Panc1 (cell line): ENCODE data around the gene KIR2DL1. TPM values are rescaled to one million over a fixed set of nuclear protein-coding genes. Genes with fewer than 3 reads are reported as not detected.
"Not testable (repeated sequence)": the region's sequence is repeated elsewhere in the genome, so short reads cannot be mapped to it uniquely, and the experiment has no call there.

Source experiments
- ATAC-seq: fragments of 200-7000 bp; cut with Tn5 transposase; 2 replicates; pipeline ENCODE4 v1.9.1; 2020; ENCODE audit warnings: mild to moderate bottlenecking, moderate library complexity
- BruUV-seq: library from RNA; stranded (reverse); fragments of 400-500 nt; replicated peaks from 2 replicates; lab custom pipeline; 2021; lab: Mats Ljungman, UMichigan
- CTCF ChIA-PET: fragments of 300-600 bp; sonication (Branson Sonifier 250); formaldehyde crosslinking; loops from one replicate; lab custom pipeline; 2022; ENCODE audit warnings: antibody characterized with exemption; lab: Charles Lee
- POLR2A ChIA-PET: fragments of 300-600 bp; sonication (Branson Sonifier 250); formaldehyde crosslinking; loops from one replicate; lab custom pipeline; 2022; ENCODE audit warnings: antibody characterized with exemption; lab: Charles Lee
- DNase-seq: peaks from one replicate; pipeline ENCODE4 v3.0.0-alpha.2; 2010; ENCODE audit warnings: low read depth, low spot score
- H3K27ac ChIP-seq: 2 replicates; pipeline ENCODE4 v1.5.1; 2011; ENCODE audit warnings: mild to moderate bottlenecking, low read length, inconsistent platforms
- H3K27me3 ChIP-seq: fragments of 200-500 bp; sonication (Bioruptor generic); 2 replicates; pipeline ENCODE4 v1.6.0; 2014; ENCODE audit warnings: low read length, inconsistent platforms; ENCODE audit not compliant: control insufficient read depth, insufficient read depth
- H3K36me3 ChIP-seq: fragments of 200-500 bp; sonication (Bioruptor generic); 2 replicates; pipeline ENCODE4 v1.5.1; 2014; ENCODE audit warnings: inconsistent platforms, mild to moderate bottlenecking, low read length, moderate library complexity; ENCODE audit not compliant: control insufficient read depth, insufficient read depth
- H3K4me1 ChIP-seq: 2 replicates; pipeline ENCODE4 v1.5.1; 2011; ENCODE audit warnings: inconsistent platforms, mild to moderate bottlenecking, low read length, moderate library complexity; ENCODE audit not compliant: control insufficient read depth, insufficient read depth
- H3K4me3 ChIP-seq, 2 experiments: 2 replicates each; pipeline ENCODE4 v1.5.1; 2011 to 2012; ENCODE audit warnings: low read depth in 2 of 2, low read length in 2 of 2, mild to moderate bottlenecking in 2 of 2, inconsistent platforms in 1 of 2, moderate library complexity in 1 of 2
- H3K9me3 ChIP-seq: fragments of 200-500 bp; sonication (Bioruptor generic); 2 replicates; pipeline ENCODE4 v1.5.1; 2014; ENCODE audit warnings: low read depth, mild to moderate bottlenecking, inconsistent platforms, low read length, moderate library complexity; ENCODE audit not compliant: control insufficient read depth, insufficient read depth
- in situ Hi-C: cut with HindIII; loops from 2 replicates; pipeline ENCODE4 v1.10.0; 2016; ENCODE audit warnings: low sequenced_read_pairs, low pct_unique_long_range_greater_than_20kb
- intact Hi-C: fragments of 100-400 bp; cut with micrococcal nuclease; formaldehyde crosslinking; loops from one replicate; pipeline ENCODE4 v1.10.0; 2022; ENCODE audit not compliant: unreplicated experiment
- total RNA-seq: library from RNA; stranded (reverse); gene quantifications from one replicate; pipeline ENCODE4 v1.2.1, GENCODE V29; 2021; ENCODE audit not compliant: unreplicated experiment

KIR2DL1 gene
- total RNA-seq, 1 experiment from 2014 or later, result not detected

DNA sequence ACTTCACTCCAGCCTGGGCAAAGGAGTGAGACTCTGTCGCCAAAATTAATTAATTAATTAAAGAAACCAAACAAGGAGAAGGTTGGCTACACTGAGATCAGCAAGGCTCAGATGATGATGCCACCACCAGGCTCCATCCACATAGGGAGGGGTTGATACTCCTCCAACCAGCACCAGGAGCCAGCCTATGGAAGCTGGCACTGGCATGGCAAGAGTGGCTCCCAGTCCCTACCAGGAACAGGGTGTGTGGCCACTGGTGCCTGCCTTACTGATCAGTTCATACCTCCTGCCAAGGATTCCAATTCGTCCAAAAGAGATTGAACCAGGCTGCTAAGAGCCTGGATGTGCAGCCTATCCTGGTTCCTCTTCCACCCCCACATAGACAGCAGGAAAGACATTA is 3.1 kb downstream of the KIR2DL1 start:
- CTCF ChIA-PET, H3K4me1 ChIP-seq, ATAC-seq, H3K4me3 ChIP-seq, H3K36me3 ChIP-seq, POLR2A ChIA-PET, BruUV-seq, in situ Hi-C loops, H3K27me3 ChIP-seq, H3K27ac ChIP-seq, DNase-seq, H3K9me3 ChIP-seq: not testable (repeated sequence)
- intact Hi-C loops, result loop anchor here (5.0 kb wide), 2 partner anchors 60 to 75 kb away; partner anchors contain the start of gene KIR2DS4

DNA sequence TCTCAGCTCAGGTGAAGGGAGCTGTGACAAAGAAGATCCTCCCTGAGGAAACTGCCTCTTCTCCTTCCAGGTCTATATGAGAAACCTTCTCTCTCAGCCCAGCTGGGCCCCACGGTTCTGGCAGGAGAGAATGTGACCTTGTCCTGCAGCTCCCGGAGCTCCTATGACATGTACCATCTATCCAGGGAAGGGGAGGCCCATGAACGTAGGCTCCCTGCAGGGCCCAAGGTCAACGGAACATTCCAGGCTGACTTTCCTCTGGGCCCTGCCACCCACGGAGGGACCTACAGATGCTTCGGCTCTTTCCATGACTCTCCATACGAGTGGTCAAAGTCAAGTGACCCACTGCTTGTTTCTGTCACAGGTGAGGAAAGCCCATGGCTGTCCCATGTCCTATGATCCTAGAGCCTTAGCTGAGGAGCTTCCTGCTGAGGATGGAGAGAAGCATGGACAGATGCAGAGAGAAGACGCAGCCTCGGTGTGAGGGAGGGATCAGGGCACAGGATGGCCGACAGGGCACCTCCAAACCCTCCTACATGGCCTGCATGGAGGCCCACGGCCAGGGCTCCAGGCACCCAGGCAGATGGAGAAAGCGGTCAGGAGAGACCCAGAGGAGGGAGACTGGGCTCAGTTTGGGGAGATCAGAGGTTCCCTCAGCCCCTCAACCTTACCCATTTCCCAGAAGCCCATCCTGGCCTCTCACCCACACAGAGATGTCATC is 5.7 kb downstream of the KIR2DL1 start:
- H3K4me1 ChIP-seq, H3K4me3 ChIP-seq, H3K27ac ChIP-seq, DNase-seq, POLR2A ChIA-PET, intact Hi-C loops, H3K36me3 ChIP-seq, H3K27me3 ChIP-seq, in situ Hi-C loops, CTCF ChIA-PET, BruUV-seq, H3K9me3 ChIP-seq: not testable (repeated sequence)
- peak; percentile 40; the same call in 1 of the 2 replicates for ATAC-seq

DNA sequence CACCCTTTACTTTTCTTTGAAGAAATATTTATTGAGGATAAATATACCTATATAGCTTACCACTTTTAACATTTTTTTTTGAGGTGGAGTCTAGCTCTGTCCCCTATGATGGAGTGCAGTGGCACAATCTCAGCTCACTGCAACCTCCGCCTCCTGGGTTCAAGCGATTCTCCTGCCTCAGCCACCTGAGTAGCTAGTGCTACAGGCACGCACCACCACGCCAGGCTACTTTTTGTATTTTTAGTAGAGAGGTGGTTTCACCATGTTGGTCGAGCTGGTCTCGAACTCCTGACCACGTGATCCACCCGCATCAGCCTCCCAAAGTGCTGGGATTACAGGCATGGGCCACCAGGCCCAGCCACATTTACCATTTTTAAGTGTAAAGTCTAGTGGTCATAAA is 6.2 kb downstream of the KIR2DL1 start:
- ATAC-seq, H3K27ac ChIP-seq, POLR2A ChIA-PET, H3K9me3 ChIP-seq, BruUV-seq, in situ Hi-C loops, intact Hi-C loops, CTCF ChIA-PET, H3K27me3 ChIP-seq, H3K4me3 ChIP-seq, H3K4me1 ChIP-seq, DNase-seq, H3K36me3 ChIP-seq: not testable (repeated sequence)

DNA sequence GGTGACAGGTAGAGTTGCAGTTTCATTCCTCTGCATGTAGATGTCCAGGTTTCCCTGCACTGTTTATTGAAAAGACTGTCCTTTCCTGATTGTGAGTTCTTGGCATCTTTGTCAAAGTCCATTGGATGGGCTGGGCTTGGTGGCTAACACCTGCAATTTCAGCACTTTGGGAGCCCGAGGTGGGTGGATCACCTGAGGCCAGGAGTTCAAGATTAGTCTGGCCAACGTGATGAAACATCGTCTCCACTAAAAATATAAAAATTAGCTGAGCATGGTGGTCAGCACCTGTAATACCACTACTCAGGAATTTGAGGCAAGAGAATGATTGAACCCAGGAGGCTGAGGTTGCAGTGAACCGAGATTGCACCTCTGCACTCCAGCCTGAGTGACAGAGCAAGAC is 8.3 kb downstream of the KIR2DL1 start:
- H3K4me3 ChIP-seq, CTCF ChIA-PET, H3K27me3 ChIP-seq, H3K36me3 ChIP-seq, ATAC-seq, BruUV-seq, H3K4me1 ChIP-seq, in situ Hi-C loops, POLR2A ChIA-PET, DNase-seq, H3K9me3 ChIP-seq, H3K27ac ChIP-seq, intact Hi-C loops: not testable (repeated sequence)

DNA sequence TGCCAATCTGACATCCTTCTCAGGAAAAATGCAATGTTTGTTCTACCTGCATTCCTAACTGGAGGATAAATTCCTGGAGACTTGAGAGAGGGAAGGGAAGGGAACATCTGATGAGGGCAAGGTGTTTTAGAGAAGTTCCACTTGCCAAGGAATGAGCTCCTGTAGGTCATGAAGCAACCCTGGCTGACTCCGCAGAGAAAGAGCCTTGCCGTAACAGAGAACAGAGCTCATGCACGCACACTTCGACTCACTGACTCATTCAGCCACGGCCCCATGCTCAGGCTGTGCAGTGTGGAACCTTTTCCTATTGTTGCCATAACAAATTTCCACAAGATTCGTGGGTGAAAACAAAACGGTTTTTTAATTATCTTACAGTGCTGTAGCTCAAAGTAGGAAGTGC is 9.3 kb downstream of the KIR2DL1 start:
- CTCF ChIA-PET, H3K4me1 ChIP-seq, DNase-seq, H3K27ac ChIP-seq, BruUV-seq, in situ Hi-C loops, intact Hi-C loops, H3K4me3 ChIP-seq, H3K27me3 ChIP-seq, H3K9me3 ChIP-seq, ATAC-seq, H3K36me3 ChIP-seq: not testable (repeated sequence)
- POLR2A ChIA-PET, result interaction anchor here (0.6 kb wide), 1 partner anchor 219 kb away, joined by 18 read pairs; no protein-coding TSS in a partner anchor

DNA sequence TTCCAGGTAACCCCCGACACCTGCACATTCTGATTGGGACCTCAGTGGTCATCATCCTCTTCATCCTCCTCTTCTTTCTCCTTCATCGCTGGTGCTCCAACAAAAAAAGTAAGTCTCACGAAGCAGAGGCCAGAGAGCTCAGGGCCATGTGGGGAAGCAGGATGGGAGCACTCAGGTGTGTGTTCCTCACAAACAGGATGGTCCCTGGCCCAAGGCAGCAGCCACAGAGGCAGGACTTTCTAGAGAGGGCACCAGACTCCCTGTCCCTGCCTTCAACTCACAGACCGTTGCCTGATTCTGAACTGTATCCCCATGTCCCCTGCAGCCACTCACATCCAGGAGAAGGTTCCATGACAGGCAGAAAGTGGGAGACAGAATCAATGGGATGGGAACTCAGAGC is 13.3 kb downstream of the KIR2DL1 start:
- BruUV-seq, CTCF ChIA-PET, H3K4me3 ChIP-seq, intact Hi-C loops, in situ Hi-C loops, H3K27ac ChIP-seq, H3K27me3 ChIP-seq, DNase-seq, ATAC-seq, H3K9me3 ChIP-seq, H3K4me1 ChIP-seq, POLR2A ChIA-PET, H3K36me3 ChIP-seq: not testable (repeated sequence)

DNA sequence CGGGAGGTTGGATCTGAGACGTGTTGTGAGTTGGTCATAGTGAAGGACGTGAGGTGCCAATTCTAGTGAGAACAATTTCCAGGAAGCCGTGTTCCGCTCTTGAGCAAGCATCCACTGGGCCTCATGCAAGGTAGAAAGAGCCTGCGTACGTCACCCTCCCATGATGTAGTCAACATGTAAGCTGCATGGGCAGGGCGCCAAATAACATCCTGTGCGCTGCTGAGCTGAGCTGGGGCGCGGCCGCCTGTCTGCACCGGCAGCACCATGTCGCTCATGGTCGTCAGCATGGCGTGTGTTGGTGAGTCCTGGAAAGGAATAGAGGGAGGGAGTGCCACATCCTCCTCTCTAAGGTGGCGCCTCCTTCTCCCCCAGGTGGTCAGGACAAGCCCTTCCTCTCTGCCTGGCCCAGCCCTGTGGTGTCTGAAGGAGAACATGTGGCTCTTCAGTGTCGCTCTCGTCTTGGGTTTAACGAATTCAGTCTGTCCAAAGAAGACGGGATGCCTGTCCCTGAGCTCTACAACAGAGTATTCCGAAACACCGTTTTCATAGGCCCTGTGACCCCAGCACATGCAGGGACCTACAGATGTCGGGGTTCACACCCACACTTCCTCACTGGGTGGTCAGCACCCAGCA is 16.6 kb downstream of the KIR2DL1 start:
- in situ Hi-C loops, H3K4me1 ChIP-seq, BruUV-seq, H3K27me3 ChIP-seq, intact Hi-C loops, CTCF ChIA-PET, H3K36me3 ChIP-seq, ATAC-seq, DNase-seq, H3K27ac ChIP-seq, H3K9me3 ChIP-seq, H3K4me3 ChIP-seq, POLR2A ChIA-PET: not testable (repeated sequence)
